Thoracic aorta (tissue), 2 donors: Measurements from ENCODE around the gene KRT75. TPM values are rescaled to one million over a fixed set of nuclear protein-coding genes. Genes with fewer than 3 reads are reported as not detected.

Source experiments
- ATAC-seq: fragments of 150-250 bp; one replicate; pipeline ENCODE4 v1.8.0; 2017; ENCODE audit warnings: low read depth; ENCODE audit not compliant: insufficient number of reproducible peaks, low FRiP score
- DNase-seq: peaks from one replicate; pipeline ENCODE4 v3.0.0-alpha.2; 2020; ENCODE audit warnings: low spot score
- H3K27ac ChIP-seq, 2 donors: fragments of 200-600 bp; sonication (generic); 1 replicate in 1 of 2; 2 replicates in 1 of 2; pipeline ENCODE4 v1.5.1; 2016; ENCODE audit warnings: mild to moderate bottlenecking in 2 of 2, moderate library complexity in 2 of 2
- H3K27me3 ChIP-seq: fragments of 200-600 bp; sonication (generic); replicated peaks from 2 replicates; pipeline ENCODE4 v1.6.0; 2016; ENCODE audit warnings: mild to moderate bottlenecking; ENCODE audit not compliant: insufficient read depth
- H3K36me3 ChIP-seq: fragments of 200-600 bp; sonication (generic); one replicate; pipeline ENCODE4 v1.5.1; 2016
- H3K4me1 ChIP-seq, 2 donors: fragments of 200-600 bp; sonication (generic); 1 replicate in 1 of 2; 2 replicates in 1 of 2; pipeline versions ENCODE4 v1.5.1 to v1.6.0; 2016; ENCODE audit warnings: low read depth in 2 of 2, mild to moderate bottlenecking in 1 of 2; ENCODE audit not compliant: control insufficient read depth in 1 of 2
- H3K4me3 ChIP-seq: fragments of 200-600 bp; sonication (generic); 2 replicates; pipeline ENCODE4 v1.5.1; 2016; ENCODE audit warnings: mild to moderate bottlenecking
- H3K9me3 ChIP-seq: fragments of 200-600 bp; sonication (generic); 2 replicates; pipeline ENCODE4 v1.5.1; 2016
- CTCF ChIP-seq: fragments of 200-600 bp; sonication (generic); IDR thresholded peaks from one replicate; pipeline ENCODE4 v1.5.1; 2019; ENCODE audit warnings: antibody characterized with exemption
- total RNA-seq, 2 donors: library from RNA; depleted of rRNA; stranded (reverse); fragments of >200 nt; gene quantifications; one replicate each; pipeline versions ENCODE4 v1.1.0 to v1.2.3, GENCODE V29; 2016

KRT75 gene
- total RNA-seq, 2 donors from 2014 or later = not detected

- Histone ChIP-seq H3K9me3 (no peaks in the 10 kb centered on the region), H3K4me3 (no peak overlapping the region), H3K27ac (no peak overlapping the region), H3K27me3 (no peaks in the 10 kb centered on the region), H3K36me3 (no peaks in the 10 kb centered on the region), H3K4me1 (no peaks in the 10 kb centered on the region)
- ATAC-seq (no peak), DNase-seq (no peak)
- no peak for TF ChIP-seq CTCF
These were observed 6.7 kb upstream of the KRT75 start for GRCh38 chr12:52440821-52441319.

- H3K4me1 ChIP-seq = no peaks in the 10 kb centered on the region
- no peaks in the 10 kb centered on the region for H3K9me3 ChIP-seq
- no peak overlapping the region for H3K27ac ChIP-seq
- H3K4me3 ChIP-seq = no peak overlapping the region
- DNase-seq (no peak), ATAC-seq (no peak)
- H3K36me3 ChIP-seq = no peaks in the 10 kb centered on the region
- H3K27me3 ChIP-seq = no peaks in the 10 kb centered on the region
- TF ChIP-seq CTCF = no peak
These were observed 5.7 kb upstream of the KRT75 start for GRCh38 chr12:52439845-52440244.

- H3K27ac ChIP-seq = no peak overlapping the region
- no peaks in the 10 kb centered on the region for H3K4me1 ChIP-seq
- no peaks in the 10 kb centered on the region for H3K36me3 ChIP-seq
- no peak overlapping the region for H3K4me3 ChIP-seq
- H3K27me3 ChIP-seq = no peaks in the 10 kb centered on the region
- H3K9me3 ChIP-seq = no peaks in the 10 kb centered on the region
- no peak for TF ChIP-seq CTCF
- DNase-seq = no peak
- no peak for ATAC-seq
These were observed 5.2 kb upstream of the KRT75 start for GRCh38 chr12:52439420-52439819.

- Histone ChIP-seq H3K27ac (no peak overlapping the region), H3K9me3 (no peaks in the 10 kb centered on the region), H3K36me3 (no peaks in the 10 kb centered on the region), H3K27me3 (no peaks in the 10 kb centered on the region), H3K4me3 (no peak overlapping the region), H3K4me1 (no peaks in the 10 kb centered on the region)
- ATAC-seq (no peak), DNase-seq (no peak)
- TF ChIP-seq CTCF = no peak
These were observed 4.4 kb upstream of the KRT75 start for GRCh38 chr12:52438305-52439301.

DNA sequence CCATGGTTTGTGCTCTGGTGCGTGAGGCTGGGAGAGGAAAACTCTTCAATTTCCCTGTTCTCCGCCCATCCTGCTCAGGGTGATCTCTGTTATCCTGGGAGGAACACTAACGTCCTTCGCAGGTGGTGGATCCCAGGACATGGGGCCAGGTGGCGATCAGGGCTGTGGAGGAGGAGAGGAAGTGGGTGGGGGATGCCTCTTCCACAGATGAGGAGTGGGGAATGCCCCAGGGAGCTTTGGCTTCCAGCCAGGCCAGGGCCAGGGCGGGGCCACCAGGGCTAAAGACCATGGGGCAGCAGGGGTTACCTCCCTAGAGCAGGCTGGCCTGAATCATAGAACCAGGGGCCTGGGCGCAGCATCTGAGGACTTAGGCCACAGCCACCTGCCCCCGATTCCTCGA, 3.3 kb upstream of the KRT75 start:
- H3K4me1 ChIP-seq = no peaks in the 10 kb centered on the region
- no peak for TF ChIP-seq CTCF
- ATAC-seq = no peak
- no peak overlapping the region for H3K27ac ChIP-seq
- H3K4me3 ChIP-seq = no peak overlapping the region
- H3K36me3 ChIP-seq = no peaks in the 10 kb centered on the region
- DNase-seq = no peak
- no peaks in the 10 kb centered on the region for H3K27me3 ChIP-seq
- H3K9me3 ChIP-seq = no peaks in the 10 kb centered on the region
